Astrocyte (in vitro differentiated cells and primary cell): ENCODE measurements around the gene PDE11A.

Experiments used
- EZH2 ChIP-seq: IDR thresholded peaks from 2 replicates; pipeline ENCODE4 v1.6.1; 2012; ENCODE audit warnings: mild to moderate bottlenecking, low read length, inconsistent platforms; ENCODE audit not compliant: insufficient read depth
- TF ChIP-seq, protein P1 (sequence below): IDR thresholded peaks from 2 replicates; pipeline ENCODE4 v1.5.1; 2011; ENCODE audit warnings: low read depth, mild to moderate bottlenecking, inconsistent platforms, low read length, moderate library complexity; ENCODE audit not compliant: insufficient read depth

DNA sequence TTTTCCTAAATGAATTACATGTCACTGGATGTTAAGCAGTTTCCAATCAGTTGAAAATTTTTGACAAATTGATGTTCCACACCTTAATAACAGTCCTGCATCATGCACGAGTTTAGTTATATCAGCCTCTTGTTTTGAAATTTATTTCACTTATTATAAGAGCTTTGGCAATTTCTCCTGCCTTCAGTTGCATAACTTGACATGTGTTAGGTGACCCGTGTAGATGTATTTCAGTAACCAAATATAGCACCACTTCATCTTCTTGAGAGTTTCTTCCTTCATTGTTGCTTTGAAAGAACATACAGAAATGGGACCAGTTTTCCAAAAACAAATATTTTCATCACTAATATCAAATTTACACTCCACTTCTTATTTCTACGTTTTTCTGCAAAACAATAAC is 202.7 kb downstream of the PDE11A start:
- TF ChIP-seq, protein P1, sequence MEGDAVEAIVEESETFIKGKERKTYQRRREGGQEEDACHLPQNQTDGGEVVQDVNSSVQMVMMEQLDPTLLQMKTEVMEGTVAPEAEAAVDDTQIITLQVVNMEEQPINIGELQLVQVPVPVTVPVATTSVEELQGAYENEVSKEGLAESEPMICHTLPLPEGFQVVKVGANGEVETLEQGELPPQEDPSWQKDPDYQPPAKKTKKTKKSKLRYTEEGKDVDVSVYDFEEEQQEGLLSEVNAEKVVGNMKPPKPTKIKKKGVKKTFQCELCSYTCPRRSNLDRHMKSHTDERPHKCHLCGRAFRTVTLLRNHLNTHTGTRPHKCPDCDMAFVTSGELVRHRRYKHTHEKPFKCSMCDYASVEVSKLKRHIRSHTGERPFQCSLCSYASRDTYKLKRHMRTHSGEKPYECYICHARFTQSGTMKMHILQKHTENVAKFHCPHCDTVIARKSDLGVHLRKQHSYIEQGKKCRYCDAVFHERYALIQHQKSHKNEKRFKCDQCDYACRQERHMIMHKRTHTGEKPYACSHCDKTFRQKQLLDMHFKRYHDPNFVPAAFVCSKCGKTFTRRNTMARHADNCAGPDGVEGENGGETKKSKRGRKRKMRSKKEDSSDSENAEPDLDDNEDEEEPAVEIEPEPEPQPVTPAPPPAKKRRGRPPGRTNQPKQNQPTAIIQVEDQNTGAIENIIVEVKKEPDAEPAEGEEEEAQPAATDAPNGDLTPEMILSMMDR: no peak
- TF ChIP-seq EZH2: no peak
